GM10248 (cell line): ENCODE measurements around the gene NOC3L.

Source experiments
- CTCF ChIA-PET: fragments of 300-600 bp; sonication (Branson Sonifier 250); formaldehyde crosslinking; extraction: SDS; loops from one replicate; lab custom pipeline; 2021; ENCODE audit warnings: antibody characterized with exemption; lab: Yijun Ruan, JAX
- POLR2A ChIA-PET: fragments of 350-650 bp; sonication (Branson Sonifier 250); formaldehyde crosslinking; extraction: SDS; loops from one replicate; lab custom pipeline; 2020; ENCODE audit warnings: antibody characterized with exemption; lab: Yijun Ruan, JAX
- DNase-seq: peaks from one replicate; pipeline ENCODE4 v3.0.0; 2012; ENCODE audit errors: extremely low spot score
- TF ChIP-seq, protein P1 (sequence below): IDR thresholded peaks from 2 replicates; pipeline ENCODE4 v1.5.1; 2012; ENCODE audit warnings: mild to moderate bottlenecking, low read depth; ENCODE audit errors: extremely low read depth, missing control alignments, control extremely low read depth

NOC3L gene

DNA sequence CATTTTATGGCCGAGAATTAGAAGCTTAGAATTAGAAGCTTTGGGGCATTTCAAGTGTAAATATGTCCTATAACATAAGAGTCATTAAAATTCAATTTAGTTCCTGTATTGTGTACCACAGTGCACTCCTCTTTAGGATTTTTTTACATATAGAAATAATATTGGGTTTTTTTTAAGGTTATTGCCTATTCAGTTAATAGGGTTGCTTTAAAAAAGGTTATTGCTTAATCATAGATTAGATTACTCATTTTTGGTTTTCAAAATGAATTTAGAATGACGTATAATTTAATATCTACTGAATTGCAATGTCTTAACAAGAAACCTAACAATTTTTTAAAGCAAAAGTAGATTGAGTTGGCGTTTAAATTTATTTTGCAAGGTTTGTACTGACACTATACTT lies 34.1 kb downstream of the NOC3L start:
- no peak for DNase-seq
- ChIA-PET CTCF (interaction anchor here (8.9 kb wide), 1 partner anchor 9 kb away, joined by 90 read pairs; no protein-coding TSS in a partner anchor), POLR2A (no interaction called here)
- TF ChIP-seq, protein P1, sequence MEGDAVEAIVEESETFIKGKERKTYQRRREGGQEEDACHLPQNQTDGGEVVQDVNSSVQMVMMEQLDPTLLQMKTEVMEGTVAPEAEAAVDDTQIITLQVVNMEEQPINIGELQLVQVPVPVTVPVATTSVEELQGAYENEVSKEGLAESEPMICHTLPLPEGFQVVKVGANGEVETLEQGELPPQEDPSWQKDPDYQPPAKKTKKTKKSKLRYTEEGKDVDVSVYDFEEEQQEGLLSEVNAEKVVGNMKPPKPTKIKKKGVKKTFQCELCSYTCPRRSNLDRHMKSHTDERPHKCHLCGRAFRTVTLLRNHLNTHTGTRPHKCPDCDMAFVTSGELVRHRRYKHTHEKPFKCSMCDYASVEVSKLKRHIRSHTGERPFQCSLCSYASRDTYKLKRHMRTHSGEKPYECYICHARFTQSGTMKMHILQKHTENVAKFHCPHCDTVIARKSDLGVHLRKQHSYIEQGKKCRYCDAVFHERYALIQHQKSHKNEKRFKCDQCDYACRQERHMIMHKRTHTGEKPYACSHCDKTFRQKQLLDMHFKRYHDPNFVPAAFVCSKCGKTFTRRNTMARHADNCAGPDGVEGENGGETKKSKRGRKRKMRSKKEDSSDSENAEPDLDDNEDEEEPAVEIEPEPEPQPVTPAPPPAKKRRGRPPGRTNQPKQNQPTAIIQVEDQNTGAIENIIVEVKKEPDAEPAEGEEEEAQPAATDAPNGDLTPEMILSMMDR = no peak

GRCh38 chr10:94327649-94328048 lies 35.1 kb downstream of the NOC3L start:
- POLR2A ChIA-PET = no interaction called here
- CTCF ChIA-PET = interaction anchor here (1.2 to 8.9 kb wide), 2 partner anchors 8 to 118 kb away, joined by 3 to 90 read pairs; no protein-coding TSS in a partner anchor
- no peak for DNase-seq
- TF ChIP-seq, protein P1 = no peak

- TF ChIP-seq, protein P1 = no peak
- ChIA-PET CTCF (interaction anchor here (1.1 to 2.8 kb wide), 3 partner anchors 9 to 119 kb away, joined by 3 to 11 read pairs (median 7); no protein-coding TSS in a partner anchor), POLR2A (no interaction called here)
- DNase-seq = no peak
Observed at GRCh38 chr10:94324609-94325233, 38.0 kb downstream of the NOC3L start.

GRCh38 chr10:94320285-94320914 lies 42.3 kb downstream of the NOC3L start:
- TF ChIP-seq, protein P1 = peak; percentile 81
- DNase-seq = peak; percentile 51
- ChIA-PET POLR2A (no interaction called here), CTCF (interaction anchor here (0.6 to 5.2 kb wide), 44 partner anchors 11 to 499 kb away, joined by 3 to 90 read pairs (median 4); partner anchors contain the start of gene NOC3L)

DNA sequence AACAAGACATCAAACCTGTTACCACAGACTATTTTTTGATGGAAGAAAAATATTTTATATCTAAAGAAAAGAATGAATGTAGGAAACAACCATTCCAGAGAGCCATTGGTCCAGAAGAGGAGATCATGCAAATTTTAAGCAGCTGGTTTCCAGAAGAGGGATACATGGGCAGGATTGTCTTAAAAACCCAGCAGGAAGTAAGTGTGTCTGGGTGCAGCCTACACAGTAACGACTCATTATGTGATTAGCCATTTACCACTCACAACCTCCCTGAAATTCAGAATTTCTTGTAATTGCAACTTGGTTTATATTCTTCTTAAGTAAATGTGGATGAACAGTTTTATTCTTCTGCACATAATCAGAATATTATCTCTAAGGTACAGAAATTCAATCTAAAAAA lies 46.2 kb downstream of the NOC3L start:
- POLR2A ChIA-PET = no interaction called here
- DNase-seq = no peak
- CTCF ChIA-PET = no interaction called here
- TF ChIP-seq, protein P1 = no peak

- TF ChIP-seq, protein P1 = no peak
- DNase-seq = no peak
- ChIA-PET POLR2A (no interaction called here), CTCF (no interaction called here)
Observed at GRCh38 chr10:94315975-94316464, 46.7 kb downstream of the NOC3L start.
